ENCODE data around the gene NCOA5. TPM values are rescaled to one million over a fixed set of nuclear protein-coding genes. Genes with fewer than 3 reads are reported as not detected.

NCOA5 gene
- total and polyA plus RNA-seq, 7 donors, result 8.8 to 17.3 (median 11.4) TPM

- intact Hi-C loops (cut with DNase I), result no loop called here
- DNase-seq, result no peak
- Histone ChIP-seq H3K4me3 (no peak overlapping the region), H3K4me1 (no peaks in the 10 kb centered on the region), H3K36me3 (ENCODE audit: insufficient read depth in 1 of 2, low read depth in 1 of 2) (no peaks in the 10 kb centered on the region), H3K27ac (no peak overlapping the region), H3K9me3 (no peaks in the 10 kb centered on the region), H3K27me3 (ENCODE audit: insufficient read depth in 3 of 3, low read length in 2 of 3) (peaks cover 9 to 62% (median 21%) of the 10 kb centered on the region in 3 donors)
- no peak for ATAC-seq
- TF ChIP-seq CTCF (IDR thresholded peaks at IDR 0.05), result no peak
- WGBS, 3 donors, result 65 to 82% (median 78%) methylated on average over 3 of the region's 3 CpGs
These were observed 55.7 kb downstream of the NCOA5 start for GRCh38 chr20:46034039-46034438.

- peaks cover 9 to 80% (median 31%) of the 10 kb centered on the region in 3 donors for H3K27me3 ChIP-seq (ENCODE audit: insufficient read depth in 3 of 3, low read length in 2 of 3)
- WGBS, 3 donors, result 1 to 2% (median 1%) methylated on average over 46 to 55 of the region's 55 CpGs
- no peaks in the 10 kb centered on the region for H3K36me3 ChIP-seq (ENCODE audit: insufficient read depth in 1 of 2, low read depth in 1 of 2)
- no peaks in the 10 kb centered on the region for H3K9me3 ChIP-seq
- DNase-seq (no peak), ATAC-seq (no peak)
- intact Hi-C loops (cut with DNase I), result no loop called here
- H3K4me3 ChIP-seq, result no peak overlapping the region
- no peaks in the 10 kb centered on the region for H3K4me1 ChIP-seq
- TF ChIP-seq CTCF (IDR thresholded peaks at IDR 0.05), result no peak
- no peak overlapping the region for H3K27ac ChIP-seq
These were observed 58.0 kb downstream of the NCOA5 start for GRCh38 chr20:46031701-46032254.

- peaks cover 9 to 87% (median 33%) of the 10 kb centered on the region in 3 donors for H3K27me3 ChIP-seq (ENCODE audit: insufficient read depth in 3 of 3, low read length in 2 of 3)
- no peaks in the 10 kb centered on the region for H3K9me3 ChIP-seq
- H3K36me3 ChIP-seq (ENCODE audit: insufficient read depth in 1 of 2, low read depth in 1 of 2), result no peaks in the 10 kb centered on the region
- WGBS, 3 donors, result 13 to 19% (median 15%) methylated on average over 11 of the region's 11 CpGs
- no peak for TF ChIP-seq CTCF (IDR thresholded peaks at IDR 0.05)
- intact Hi-C loops (cut with DNase I), result no loop called here
- no peak for ATAC-seq
- no peak overlapping the region for H3K27ac ChIP-seq
- no peak overlapping the region for H3K4me3 ChIP-seq
- H3K4me1 ChIP-seq, result no peaks in the 10 kb centered on the region
- no peak for DNase-seq
These were observed 58.7 kb downstream of the NCOA5 start for GRCh38 chr20:46031014-46031569.

GRCh38 chr20:46030284-46031013 is 59.3 kb downstream of the NCOA5 start:
- Histone ChIP-seq H3K4me3 (no peak overlapping the region), H3K4me1 (no peaks in the 10 kb centered on the region), H3K27me3 (ENCODE audit: insufficient read depth in 3 of 3, low read length in 2 of 3) (peaks cover 9 to 94% (median 33%) of the 10 kb centered on the region in 3 donors), H3K36me3 (ENCODE audit: insufficient read depth in 1 of 2, low read depth in 1 of 2) (no peaks in the 10 kb centered on the region), H3K9me3 (no peaks in the 10 kb centered on the region), H3K27ac (no peak overlapping the region)
- ATAC-seq (no peak), DNase-seq (no peak)
- TF ChIP-seq CTCF (IDR thresholded peaks at IDR 0.05), result no peak
- 7 to 8% (median 8%) methylated on average over 46 to 49 of the region's 49 CpGs for WGBS, 3 donors
- intact Hi-C loops (cut with DNase I), result no loop called here
